Fibroblast of lung (primary cell): ENCODE results near the gene ASB6. TPM values are rescaled to one million over a fixed set of nuclear protein-coding genes. Genes with fewer than 3 reads are reported as not detected.
A peak's percentile ranks its signal among the peaks of the same experiment; 100 is the strongest.

Source experiments
- DNase-seq, 2 donors: peaks; one replicate each; pipeline versions ENCODE4 v3.0.0 to v3.0.0-alpha.2; 2010; ENCODE audit warnings: low read depth in 2 of 2
- H2AFZ ChIP-seq: 2 replicates; pipeline ENCODE4 v1.5.1; 2012; ENCODE audit warnings: low read length, control low read depth, inconsistent platforms
- H3K27ac ChIP-seq: 2 replicates; pipeline ENCODE4 v1.5.1; 2011; ENCODE audit warnings: low read length, control low read depth; ENCODE audit not compliant: insufficient read depth
- H3K27me3 ChIP-seq: 2 replicates; pipeline ENCODE4 v1.5.1; 2011; ENCODE audit warnings: mild to moderate bottlenecking, low read length; ENCODE audit not compliant: control insufficient read depth, insufficient read depth
- H3K36me3 ChIP-seq: 2 replicates; pipeline ENCODE4 v1.5.1; 2011; ENCODE audit warnings: low read length; ENCODE audit not compliant: control insufficient read depth, insufficient read depth
- H3K4me1 ChIP-seq: 2 replicates; pipeline ENCODE4 v1.5.1; 2011; ENCODE audit warnings: low read length; ENCODE audit not compliant: control insufficient read depth, insufficient read depth; ENCODE audit errors: extremely low read depth
- H3K4me2 ChIP-seq: 2 replicates; pipeline ENCODE4 v1.5.1; 2011; ENCODE audit warnings: low read length, control low read depth; ENCODE audit not compliant: insufficient read depth; ENCODE audit errors: extremely low read depth
- H3K4me3 ChIP-seq, 4 experiments: fragments of 200-600 bp in 1 of 4; sonication (generic) in 1 of 4; replicated peaks in 1 of 4; 2 replicates each; pipeline ENCODE4 v1.5.1; 2011 to 2016; ENCODE audit warnings: low read length in 4 of 4, low read depth in 3 of 4, mild to moderate bottlenecking in 3 of 4, control low read depth in 2 of 4, inconsistent platforms in 1 of 4, mixed read lengths in 1 of 4; ENCODE audit not compliant: insufficient read depth in 1 of 4; ENCODE audit errors: control extremely low read depth in 1 of 4
- H3K79me2 ChIP-seq: 2 replicates; pipeline ENCODE4 v1.5.1; 2012; ENCODE audit warnings: mild to moderate bottlenecking, low read length, inconsistent platforms; ENCODE audit not compliant: control insufficient read depth, insufficient read depth
- H3K9ac ChIP-seq: 2 replicates; pipeline ENCODE4 v1.5.1; 2011; ENCODE audit warnings: mild to moderate bottlenecking, low read length, control low read depth; ENCODE audit not compliant: insufficient read depth
- H3K9me3 ChIP-seq: 2 replicates; pipeline ENCODE4 v1.5.1; 2012; ENCODE audit warnings: low read depth, low read length; ENCODE audit not compliant: control insufficient read depth, insufficient read depth
- H4K20me1 ChIP-seq: 2 replicates; pipeline ENCODE4 v1.5.1; 2011; ENCODE audit warnings: low read length; ENCODE audit not compliant: control insufficient read depth, insufficient read depth; ENCODE audit errors: extremely low read depth
- CTCF ChIP-seq, 2 donors: IDR thresholded peaks in 1 of 2; conservative IDR thresholded peaks in 1 of 2; 1 replicate in 1 of 2; 2 replicates in 1 of 2; pipeline ENCODE4 v1.5.1; 2011 to 2012; ENCODE audit warnings: low read length in 2 of 2, control low read depth in 1 of 2, inconsistent platforms in 1 of 2, low read depth in 1 of 2, mild to moderate bottlenecking in 1 of 2
- EZH2 ChIP-seq: IDR thresholded peaks from 2 replicates; pipeline ENCODE4 v1.5.1; 2012; ENCODE audit warnings: low read length, control low read depth, mild to moderate bottlenecking; ENCODE audit errors: missing control alignments
- polyA plus RNA-seq, 2 donors: library from polyadenylated mRNA; depleted of rRNA in 1 of 2; stranded (reverse) in 1 of 2; unstranded in 1 of 2; fragments of >200 nt; gene quantifications; 2 replicates each; pipeline ENCODE4 v1.2.1, GENCODE V29; 2011 to 2012; ENCODE audit warnings: missing spikeins in 1 of 2
- total RNA-seq: library from RNA; depleted of rRNA; stranded (reverse); fragments of >200 nt; gene quantifications from 2 replicates; pipeline ENCODE4 v1.2.1, GENCODE V29; 2014

The ASB6 gene
- total and polyA plus RNA-seq, 2 donors (not counting 1 experiment from before 2014, with no cell fraction given), result 14.4 to 15.4 TPM

GRCh38 chr9:129626079-129626624 lies 15.8 kb downstream of the ASB6 start, which contains the start of gene NTMT1:
Gene NTMT1 (plus strand): TSS chr9:129626163. CDS start chr9:129632704, 6,541 bp downstream.
- Histone ChIP-seq H3K27me3 (no peaks in the 10 kb centered on the region), H3K4me3 (peak within 1 kb of the TSS; percentile 87 to 95 (median 92)), H4K20me1 (no peaks in the 10 kb centered on the region), H3K9me3 (no peaks in the 10 kb centered on the region), H3K4me1 (peaks cover 21% of the 10 kb centered on the region), H3K27ac (peak within 1 kb of the TSS; percentile 96), H3K4me2 (peak within 1 kb of the TSS; percentile 99), H2AFZ (no peak within 1 kb of the TSS), H3K36me3 (no peaks in the 10 kb centered on the region), H3K79me2 (peaks cover 51% of the 10 kb centered on the region), H3K9ac (peak within 1 kb of the TSS; percentile 95)
- DNase-seq, result peak; percentile 73 to 84
- no peak for TF ChIP-seq CTCF (conservative IDR thresholded peaks at IDR 0.05 in 1 of 2, IDR thresholded peaks at IDR 0.05 in 1 of 2; ENCODE audit: low read depth in 1 of 2, low read length in 2 of 2)
- TF ChIP-seq EZH2, result no peak

GRCh38 chr9:129624947-129625346 lies 17.0 kb downstream of the ASB6 start:
- Histone ChIP-seq H3K4me2 (no peak overlapping the region), H3K36me3 (no peaks in the 10 kb centered on the region), H4K20me1 (no peaks in the 10 kb centered on the region), H3K4me1 (peaks cover 19% of the 10 kb centered on the region), H3K27ac (no peak overlapping the region), H3K79me2 (peaks cover 39% of the 10 kb centered on the region), H3K27me3 (no peaks in the 10 kb centered on the region), H3K4me3 (no peak overlapping the region), H2AFZ (no peak overlapping the region), H3K9ac (no peak overlapping the region), H3K9me3 (no peaks in the 10 kb centered on the region)
- no peak for TF ChIP-seq CTCF (conservative IDR thresholded peaks at IDR 0.05 in 1 of 2, IDR thresholded peaks at IDR 0.05 in 1 of 2; ENCODE audit: low read depth in 1 of 2, low read length in 2 of 2)
- TF ChIP-seq EZH2, result no peak
- no peak for DNase-seq

GRCh38 chr9:129624168-129624759 lies 17.7 kb downstream of the ASB6 start:
- Histone ChIP-seq H3K4me1 (peaks cover 24% of the 10 kb centered on the region), H3K79me2 (peaks cover 32% of the 10 kb centered on the region), H3K27ac (no peak overlapping the region), H3K27me3 (no peaks in the 10 kb centered on the region), H3K36me3 (no peaks in the 10 kb centered on the region), H3K9ac (no peak overlapping the region), H3K4me3 (no peak overlapping the region), H3K4me2 (no peak overlapping the region), H3K9me3 (no peaks in the 10 kb centered on the region), H4K20me1 (no peaks in the 10 kb centered on the region), H2AFZ (no peak overlapping the region)
- TF ChIP-seq CTCF (conservative IDR thresholded peaks at IDR 0.05 in 1 of 2, IDR thresholded peaks at IDR 0.05 in 1 of 2; ENCODE audit: low read depth in 1 of 2, low read length in 2 of 2) (peak; percentile 77 to 83), EZH2 (no peak)
- DNase-seq, result peak in 1 of 2 donors; percentile 63
